Stimulated activated CD4-positive, alpha-beta T cell treated with anti-CD3 and anti-CD28 coated beads, Interleukin-1b, Interleukin-23, amount 100 ng/mL, for 4 hours (primary cell): ENCODE measurements around the gene NPFF.
A peak's percentile ranks its signal among the peaks of the same experiment; 100 is the strongest.
"Not testable (repeated sequence)": the region's sequence is repeated elsewhere in the genome, so short reads cannot be mapped to it uniquely, and the experiment has no call there.

ENCODE experiments used
- DNase-seq, 2 donors: peaks; one replicate each; pipeline ENCODE4 v3.0.0-alpha.2; 2020; ENCODE audit warnings: low read depth in 2 of 2

The NPFF gene

GRCh38 chr12:53495903-53496751 lies 11.2 kb downstream of the NPFF start:
- no peak for DNase-seq

- no peak for DNase-seq
Measured at GRCh38 chr12:53493610-53494391, 13.5 kb downstream of the NPFF start.

- peak; percentile 75 to 86 for DNase-seq
Measured at GRCh38 chr12:53492830-53493609, 14.3 kb downstream of the NPFF start.

- no peak for DNase-seq
Measured at GRCh38 chr12:53492188-53492587, 15.1 kb downstream of the NPFF start.

GRCh38 chr12:53489242-53489864 lies 17.9 kb downstream of the NPFF start:
- DNase-seq = no peak

GRCh38 chr12:53486736-53487487 lies 20.4 kb downstream of the NPFF start:
- DNase-seq = no peak

GRCh38 chr12:53485955-53486735 lies 21.1 kb downstream of the NPFF start:
- DNase-seq = no peak

GRCh38 chr12:53484686-53485575 lies 22.4 kb downstream of the NPFF start:
- DNase-seq = no peak

- DNase-seq = no peak
Measured at GRCh38 chr12:53483979-53484377, 23.3 kb downstream of the NPFF start.

- DNase-seq = no peak
Measured at GRCh38 chr12:53483225-53483978, 23.9 kb downstream of the NPFF start.

- no peak for DNase-seq
Measured at GRCh38 chr12:53482626-53483168, 24.6 kb downstream of the NPFF start.

GRCh38 chr12:53481939-53482586 lies 25.2 kb downstream of the NPFF start:
- DNase-seq = no peak

- DNase-seq = not testable (repeated sequence)
Measured at GRCh38 chr12:53481458-53481857, 25.8 kb downstream of the NPFF start.

GRCh38 chr12:53480491-53481442 lies 26.5 kb downstream of the NPFF start:
- no peak for DNase-seq

GRCh38 chr12:53479331-53479730 lies 28.0 kb downstream of the NPFF start:
- DNase-seq = no peak

GRCh38 chr12:53478865-53479264 lies 28.4 kb downstream of the NPFF start:
- no peak for DNase-seq
